Measurements from ENCODE around the gene RELA.

Gene RELA

DNA sequence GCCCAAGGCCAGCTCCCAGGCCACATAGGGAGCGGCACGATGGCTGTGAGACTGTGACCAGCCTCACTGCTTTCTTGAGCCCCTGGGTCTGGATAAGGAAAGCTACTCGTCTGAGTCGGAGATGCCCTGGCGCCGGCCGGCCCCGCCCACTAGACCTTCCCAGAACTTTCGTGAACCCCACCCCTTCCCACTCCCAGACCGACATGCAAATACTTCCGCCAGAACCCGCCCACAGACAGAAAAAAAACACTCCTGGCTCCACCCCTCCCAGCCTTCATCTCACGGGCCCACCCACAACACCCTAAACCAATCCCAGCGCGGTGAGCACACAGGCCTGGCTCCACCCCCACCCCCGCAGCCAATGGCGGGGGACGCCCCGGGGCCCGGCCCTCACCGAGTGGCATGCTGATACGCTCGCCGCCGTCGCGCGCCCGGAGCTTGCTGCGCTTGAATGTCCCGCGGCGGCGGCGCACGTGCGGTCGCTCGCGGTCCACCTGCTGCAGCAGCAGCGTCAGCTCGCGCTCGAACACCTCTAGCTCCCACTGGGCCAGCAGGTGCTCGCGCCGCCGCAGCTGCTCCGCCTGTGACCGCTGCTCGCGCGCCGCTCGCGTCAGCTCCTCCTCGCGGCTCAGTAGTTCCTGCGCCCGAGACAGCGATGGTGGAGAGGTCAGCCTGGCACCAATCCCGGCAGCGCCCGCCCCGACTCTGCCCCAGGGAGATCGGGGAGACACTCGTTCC lies 55.7 kb downstream of the RELA start:
- Histone ChIP-seq H3K27ac (peak overlapping the region; percentile 58), H3K9me3 (ENCODE audit: severe bottlenecking) (no peaks in the 10 kb centered on the region), H3K4me3 (ENCODE audit: low read depth, low read length) (peak overlapping the region; percentile 34), H3K36me3 (peaks cover 46% of the 10 kb centered on the region), H3K27me3 (ENCODE audit: insufficient read depth, low read depth, severe bottlenecking) (no peaks in the 10 kb centered on the region)
- TF ChIP-seq CTCF (IDR thresholded peaks at IDR 0.05; ENCODE audit: low read depth, low read length): no peak
- peak; percentile 94 for DNase-seq

DNA sequence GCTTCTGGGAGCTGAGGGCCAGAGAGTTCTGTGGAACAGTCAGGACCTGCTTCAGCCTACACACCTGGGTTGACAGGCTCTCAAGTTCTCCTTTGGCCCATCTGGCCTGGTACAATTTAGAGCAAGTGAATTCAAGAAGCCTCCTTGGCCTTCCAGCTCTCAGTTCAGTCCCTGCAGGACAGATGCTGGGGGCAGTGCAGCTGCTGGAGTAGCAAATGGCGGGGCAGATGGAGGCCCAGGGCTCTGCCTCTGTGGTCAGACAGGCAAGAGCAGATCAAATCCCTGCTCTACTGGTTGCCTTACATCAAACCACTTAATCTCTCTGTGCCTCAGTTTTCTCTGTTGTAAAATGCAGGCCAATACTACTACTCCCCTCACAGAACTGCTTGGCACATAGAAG lies 58.5 kb downstream of the RELA start:
- peaks cover 32% of the 10 kb centered on the region for H3K36me3 ChIP-seq
- no peaks in the 10 kb centered on the region for H3K9me3 ChIP-seq (ENCODE audit: severe bottlenecking)
- H3K27me3 ChIP-seq (ENCODE audit: insufficient read depth, low read depth, severe bottlenecking): no peaks in the 10 kb centered on the region
- H3K4me3 ChIP-seq (ENCODE audit: low read depth, low read length): no peak overlapping the region
- DNase-seq: no peak
- H3K27ac ChIP-seq: no peak overlapping the region
- no peak for TF ChIP-seq CTCF (IDR thresholded peaks at IDR 0.05; ENCODE audit: low read depth, low read length)
